ENCODE results near the gene ABCA6.
"Not testable (repeated sequence)": the region's sequence is repeated elsewhere in the genome, so short reads cannot be mapped to it uniquely, and the experiment has no call there.

The ABCA6 gene

GRCh38 chr17:69141431-69142174 lies at the start of gene ABCA6:
ABCA6 (minus strand) TSS chr17:69141895; CDS start chr17:69140703, 1,192 bp downstream.
- no peak for DNase-seq (ENCODE audit: low spot score)

GRCh38 chr17:69188796-69189195 lies 47.1 kb upstream of the ABCA6 start:
- DNase-seq (ENCODE audit: low spot score) = no peak

GRCh38 chr17:69188064-69188463 lies 46.4 kb upstream of the ABCA6 start:
- no peak for DNase-seq (ENCODE audit: low spot score)

GRCh38 chr17:69187294-69187693 lies 45.6 kb upstream of the ABCA6 start:
- no peak for DNase-seq (ENCODE audit: low spot score)

- DNase-seq (ENCODE audit: low spot score) = no peak
Measured at GRCh38 chr17:69179227-69179952, 37.7 kb upstream of the ABCA6 start.

GRCh38 chr17:69176457-69176795 lies 34.7 kb upstream of the ABCA6 start:
- no peak for DNase-seq (ENCODE audit: low spot score)

GRCh38 chr17:69175625-69176456 lies 34.1 kb upstream of the ABCA6 start:
- DNase-seq (ENCODE audit: low spot score) = no peak

- no peak for DNase-seq (ENCODE audit: low spot score)
Measured at GRCh38 chr17:69175262-69175624, 33.5 kb upstream of the ABCA6 start.

GRCh38 chr17:69173118-69173517 lies 31.4 kb upstream of the ABCA6 start:
- no peak for DNase-seq (ENCODE audit: low spot score)

- DNase-seq (ENCODE audit: low spot score) = no peak
Measured at GRCh38 chr17:69170377-69170776, 28.7 kb upstream of the ABCA6 start.

- not testable (repeated sequence) for DNase-seq (ENCODE audit: low spot score)
Measured at GRCh38 chr17:69168642-69169041, 26.9 kb upstream of the ABCA6 start.

GRCh38 chr17:69166957-69167356 lies 25.3 kb upstream of the ABCA6 start:
- no peak for DNase-seq (ENCODE audit: low spot score)

- no peak for DNase-seq (ENCODE audit: low spot score)
Measured at GRCh38 chr17:69164206-69164605, 22.5 kb upstream of the ABCA6 start.

- no peak for DNase-seq (ENCODE audit: low spot score)
Measured at GRCh38 chr17:69159418-69159817, 17.7 kb upstream of the ABCA6 start.

GRCh38 chr17:69154267-69154666 lies 12.6 kb upstream of the ABCA6 start:
- DNase-seq (ENCODE audit: low spot score) = no peak

GRCh38 chr17:69150333-69150732 lies 8.6 kb upstream of the ABCA6 start:
- DNase-seq (ENCODE audit: low spot score) = no peak

- DNase-seq (ENCODE audit: low spot score) = no peak
Measured at GRCh38 chr17:69147460-69147859, 5.8 kb upstream of the ABCA6 start.

GRCh38 chr17:69144331-69145255 lies 2.9 kb upstream of the ABCA6 start:
- DNase-seq (ENCODE audit: low spot score) = no peak

- DNase-seq (ENCODE audit: low spot score) = no peak
Measured at GRCh38 chr17:69143683-69144231, 2.1 kb upstream of the ABCA6 start.

GRCh38 chr17:69143151-69143550 lies 1.5 kb upstream of the ABCA6 start:
- DNase-seq (ENCODE audit: low spot score) = no peak

GRCh38 chr17:69142175-69142802 lies 594 bp upstream of the ABCA6 start:
- DNase-seq (ENCODE audit: low spot score) = no peak
